ENCODE results near the gene GPR68.
"Not testable (repeated sequence)": the region's sequence is repeated elsewhere in the genome, so short reads cannot be mapped to it uniquely, and the experiment has no call there.

Gene GPR68

GRCh38 chr14:91228112-91229004, 16.1 kb downstream of the GPR68 start:
- peak; percentile 80 for DNase-seq

- no peak for DNase-seq
Observed at GRCh38 chr14:91227183-91227628, 17.3 kb downstream of the GPR68 start.

GRCh38 chr14:91226360-91226759, 18.1 kb downstream of the GPR68 start:
- not testable (repeated sequence) for DNase-seq

- no peak for DNase-seq
Observed at GRCh38 chr14:91225025-91225424, 19.5 kb downstream of the GPR68 start.

- DNase-seq, result peak; percentile 73
Observed at GRCh38 chr14:91223028-91223783, 21.3 kb downstream of the GPR68 start.

GRCh38 chr14:91221270-91221669, 23.2 kb downstream of the GPR68 start:
- no peak for DNase-seq

GRCh38 chr14:91220581-91221000, 23.9 kb downstream of the GPR68 start:
- DNase-seq, result no peak

GRCh38 chr14:91219517-91220389, 24.8 kb downstream of the GPR68 start:
- DNase-seq, result no peak

GRCh38 chr14:91218014-91218413, 26.5 kb downstream of the GPR68 start:
- DNase-seq, result no peak

- DNase-seq, result no peak
Observed at GRCh38 chr14:91216731-91217226, 27.7 kb downstream of the GPR68 start.

- DNase-seq, result no peak
Observed at GRCh38 chr14:91215381-91215780, 29.1 kb downstream of the GPR68 start.

- no peak for DNase-seq
Observed at GRCh38 chr14:91214306-91214705, 30.2 kb downstream of the GPR68 start.

GRCh38 chr14:91211017-91211416, 33.5 kb downstream of the GPR68 start:
- no peak for DNase-seq

- no peak for DNase-seq
Observed at GRCh38 chr14:91207008-91207407, 37.5 kb downstream of the GPR68 start.

- DNase-seq, result no peak
Observed at GRCh38 chr14:91205459-91205858, 39.0 kb downstream of the GPR68 start.

GRCh38 chr14:91204657-91205056, 39.8 kb downstream of the GPR68 start:
- DNase-seq, result no peak

- DNase-seq, result no peak
Observed at GRCh38 chr14:91202234-91202974, 42.1 kb downstream of the GPR68 start.

GRCh38 chr14:91200802-91201201, 43.7 kb downstream of the GPR68 start:
- not testable (repeated sequence) for DNase-seq

- no peak for DNase-seq
Observed at GRCh38 chr14:91197631-91198030, 46.9 kb downstream of the GPR68 start.

GRCh38 chr14:91195881-91196280, 48.6 kb downstream of the GPR68 start:
- no peak for DNase-seq

GRCh38 chr14:91193069-91193468, 51.4 kb downstream of the GPR68 start:
- no peak for DNase-seq

- DNase-seq, result no peak
Observed at GRCh38 chr14:91190853-91191252, 53.7 kb downstream of the GPR68 start.

Measured in CD4-positive, alpha-beta T cell treated with Interleukin-6 for 4 hours (primary cell).